A549 (cell line): Measurements from ENCODE around the gene SH3RF3. TPM values are rescaled to one million over a fixed set of nuclear protein-coding genes. Genes with fewer than 3 reads are reported as not detected.

ENCODE experiments used
- ATAC-seq, 2 experiments: fragments of 200-7000 bp in 1 of 2; fragments of >200 bp in 1 of 2; cut with Nextera tagmentation in 1 of 2; cut with Tn5 transposase in 1 of 2; 3 replicates each; pipeline versions ENCODE4 v1.8.0 to v1.9.1; 2018 to 2020; ENCODE audit warnings: mild to moderate bottlenecking in 1 of 2, moderate library complexity in 1 of 2
- CTCF ChIA-PET: fragments of 300-600 bp; sonication (Branson Sonifier 250); formaldehyde crosslinking; extraction: SDS; loops from one replicate; lab custom pipeline; 2021; ENCODE audit warnings: antibody characterized with exemption, inconsistent platforms; lab: Yijun Ruan, JAX
- POLR2A ChIA-PET: fragments of 350-600 bp; formaldehyde crosslinking; extraction: SDS; loops from one replicate; lab custom pipeline; 2021; ENCODE audit warnings: antibody characterized with exemption, inconsistent platforms; lab: Yijun Ruan, JAX
- DNase-seq, 2 experiments: peaks; one replicate each; pipeline versions ENCODE4 v3.0.0 to v3.0.0-alpha.2; 2011 to 2016; ENCODE audit warnings: low read depth in 1 of 2, low spot score in 1 of 2
- FAIRE-seq: peaks from 2 replicates; lab custom pipeline; 2011; peaks lifted over from hg19 to GRCh38; lab: Jason Lieb, UNC
- H3K27ac ChIP-seq, 2 experiments: fragments of >200 bp; sonication (Bioruptor Twin); formaldehyde crosslinking; 3 replicates each; pipeline ENCODE4 v1.5.1; 2016 to 2017
- H3K4me1 ChIP-seq: fragments of >200 bp; sonication (Bioruptor Twin); formaldehyde crosslinking; 3 replicates; pipeline ENCODE4 v1.6.1; 2016
- H3K4me2 ChIP-seq: fragments of >200 bp; sonication (Bioruptor Twin); formaldehyde crosslinking; 3 replicates; pipeline ENCODE4 v1.6.1; 2016
- H3K4me3 ChIP-seq: fragments of >200 bp; sonication (Bioruptor Twin); formaldehyde crosslinking; 3 replicates; pipeline ENCODE4 v1.5.1; 2016
- H3K9me3 ChIP-seq: fragments of >200 bp; sonication (Bioruptor Twin); formaldehyde crosslinking; 3 replicates; pipeline ENCODE4 v1.6.1; 2016
- BCL3 ChIP-seq: fragments of >200 bp; sonication (Bioruptor Twin); formaldehyde crosslinking; IDR thresholded peaks from 3 replicates; pipeline ENCODE4 v1.6.1; 2016
- CBX2 ChIP-seq: fragments of 200-600 bp; sonication (generic); IDR thresholded peaks from 2 replicates; pipeline ENCODE4 v1.6.1; 2016; ENCODE audit warnings: low read depth, mild to moderate bottlenecking, borderline replicate concordance
- CBX8 ChIP-seq: fragments of 200-600 bp; sonication (generic); IDR thresholded peaks from 2 replicates; pipeline ENCODE4 v1.6.1; 2016
- CHD2 ChIP-seq: fragments of 150-350 bp; IDR thresholded peaks from 2 replicates; pipeline ENCODE4 v1.6.1; 2014; ENCODE audit warnings: low read length; ENCODE audit not compliant: partially characterized antibody
- E2F6 ChIP-seq: IDR thresholded peaks from 2 replicates; pipeline ENCODE4 v1.6.1; 2012; ENCODE audit warnings: low read depth, borderline replicate concordance
- EHF ChIP-seq: fragments of 250-450 bp; sonication (Bioruptor Pico); IDR thresholded peaks from 2 replicates; pipeline ENCODE4 v1.5.0; 2020; ENCODE audit warnings: mild to moderate bottlenecking
- EHMT2 ChIP-seq: fragments of 200-600 bp; sonication (generic); IDR thresholded peaks from 2 replicates; pipeline ENCODE4 v1.6.1; 2016; ENCODE audit warnings: antibody characterized with exemption, low read depth, mild to moderate bottlenecking, moderate library complexity
- ELK1 ChIP-seq: fragments of 150-350 bp; IDR thresholded peaks from 2 replicates; pipeline ENCODE4 v1.6.1; 2014; ENCODE audit warnings: low read depth, mild to moderate bottlenecking, low read length
- EP300 ChIP-seq, 2 experiments: fragments of >200 bp; sonication (Bioruptor Twin); formaldehyde crosslinking; IDR thresholded peaks; 2 replicates in 1 of 2; 3 replicates in 1 of 2; pipeline ENCODE4 v1.6.1; 2016 to 2017
- FOSB ChIP-seq: fragments of 250-450 bp; sonication (Bioruptor Pico); IDR thresholded peaks from 2 replicates; pipeline ENCODE4 v1.5.0; 2020; ENCODE audit warnings: mild to moderate bottlenecking, moderate library complexity
- FOXS1 ChIP-seq: fragments of 250-450 bp; sonication (Bioruptor Pico); IDR thresholded peaks from 2 replicates; pipeline ENCODE4 v1.5.0; 2020; ENCODE audit warnings: mild to moderate bottlenecking, moderate library complexity
- GATA3 ChIP-seq: IDR thresholded peaks from 2 replicates; pipeline ENCODE4 v1.6.1; 2012; ENCODE audit warnings: borderline replicate concordance
- HEYL ChIP-seq: fragments of 250-450 bp; sonication (Bioruptor Pico); IDR thresholded peaks from 2 replicates; pipeline ENCODE4 v1.8.0; 2021; ENCODE audit warnings: mild to moderate bottlenecking, moderate library complexity
- HMGXB4 ChIP-seq: fragments of 250-450 bp; sonication (Bioruptor Pico); IDR thresholded peaks from 2 replicates; pipeline ENCODE4 v1.5.0; 2021; ENCODE audit warnings: mild to moderate bottlenecking, moderate library complexity, borderline replicate concordance
- HOXA7 ChIP-seq: fragments of 250-450 bp; sonication (Bioruptor Pico); IDR thresholded peaks from 2 replicates; pipeline ENCODE4 v1.5.0; 2020; ENCODE audit warnings: mild to moderate bottlenecking, moderate library complexity
- JUN ChIP-seq, 2 experiments: fragments of >200 bp; sonication (Bioruptor Twin); formaldehyde crosslinking; IDR thresholded peaks; 2 replicates in 1 of 2; 3 replicates in 1 of 2; pipeline ENCODE4 v1.6.1; 2016 to 2017
- MYC ChIP-seq: IDR thresholded peaks from 2 replicates; pipeline ENCODE4 v1.6.1; 2012; ENCODE audit warnings: mild to moderate bottlenecking, inconsistent platforms, low read length, improper control_type of control experiment, borderline replicate concordance
- NFE2L2 ChIP-seq: fragments of 150-350 bp; conservative IDR thresholded peaks from 2 replicates; pipeline ENCODE4 v1.6.1; 2014; ENCODE audit warnings: low read length
- NPAS2 ChIP-seq: fragments of 250-450 bp; sonication (Bioruptor Pico); IDR thresholded peaks from 2 replicates; pipeline ENCODE4 v1.8.0; 2022; ENCODE audit warnings: mild to moderate bottlenecking, moderate library complexity, borderline replicate concordance
- PBX3 ChIP-seq: IDR thresholded peaks from 2 replicates; pipeline ENCODE4 v1.6.1; 2012
- RARB ChIP-seq: fragments of 250-450 bp; sonication (Bioruptor Pico); IDR thresholded peaks from 2 replicates; pipeline ENCODE4 v1.8.0; 2021; ENCODE audit warnings: mild to moderate bottlenecking, moderate library complexity
- SREBF2 ChIP-seq: fragments of 450-650 bp; IDR thresholded peaks from 2 replicates; pipeline ENCODE4 v1.6.1; 2014; ENCODE audit warnings: mild to moderate bottlenecking, moderate library complexity
- TFCP2L1 ChIP-seq: fragments of 250-450 bp; sonication (Bioruptor Pico); IDR thresholded peaks from 2 replicates; pipeline ENCODE4 v1.5.0; 2021; ENCODE audit warnings: mild to moderate bottlenecking
- TP53 ChIP-seq: fragments of 250-450 bp; sonication (Bioruptor Pico); IDR thresholded peaks from 2 replicates; pipeline ENCODE4 v1.5.0; 2021; ENCODE audit warnings: mild to moderate bottlenecking, moderate library complexity
- ZC3H11A ChIP-seq: fragments of 450-650 bp; IDR thresholded peaks from 2 replicates; pipeline ENCODE4 v1.6.1; 2014; ENCODE audit warnings: antibody characterized with exemption, mild to moderate bottlenecking
- ZFP36 ChIP-seq: fragments of 450-650 bp; IDR thresholded peaks from 2 replicates; pipeline ENCODE4 v1.6.1; 2014; ENCODE audit warnings: borderline replicate concordance; ENCODE audit not compliant: partially characterized antibody
- WGBS: methylation state at CpG from one replicate; pipeline ENCODE4 v1.1.6; 2017; ENCODE audit errors: missing lambda C conversion rate; 5-methylcytosine and 5-hydroxymethylcytosine counted together
- polyA plus RNA-seq, 4 experiments: library from polyadenylated mRNA; depleted of rRNA in 3 of 4; stranded (reverse); fragments of >200 nt; fragmentation: RNase III in 1 of 4; extraction: RNeasy Plus Mini Kit Qiagen cat#74134 plus additional on column Dnase treatment in 1 of 4; gene quantifications; 2 replicates in 3 of 4; 3 replicates in 1 of 4; pipeline ENCODE4 v1.2.3, GENCODE V29; 2011 to 2017

The SH3RF3 gene
- polyA plus RNA-seq, 2 of the 4 experiments (the other 2 are of a cell fraction): 0.04 to 0.21 TPM

GRCh38 chr2:109348190-109348589 lies 219.2 kb downstream of the SH3RF3 start:
- Histone ChIP-seq H3K4me1 (no peaks in the 10 kb centered on the region), H3K4me3 (no peak overlapping the region), H3K4me2 (no peak overlapping the region), H3K9me3 (no peaks in the 10 kb centered on the region), H3K27ac (no peak overlapping the region)
- 47% methylated on average over 1 of the region's 3 CpGs for WGBS
- no peak for TF ChIP-seq PBX3
- no peak for TF ChIP-seq HMGXB4 (CRISPR knock-in tag)
- TF ChIP-seq E2F6: no peak
- TF ChIP-seq EP300 (IDR thresholded peaks at IDR 0.05): no peak
- no peak for TF ChIP-seq SREBF2
- TF ChIP-seq CHD2: no peak
- TF ChIP-seq BCL3: no peak
- no peak for TF ChIP-seq TFCP2L1 (CRISPR knock-in tag)
- no peak for TF ChIP-seq HEYL
- TF ChIP-seq FOSB (CRISPR knock-in tag): no peak
- no peak for TF ChIP-seq FOXS1 (CRISPR knock-in tag)
- TF ChIP-seq GATA3: no peak
- no peak for TF ChIP-seq NFE2L2
- no peak for TF ChIP-seq MYC
- TF ChIP-seq CBX2: no peak
- TF ChIP-seq ZFP36: no peak
- FAIRE-seq (no peak), ATAC-seq (no peak), DNase-seq (no peak)
- CTCF ChIA-PET: no interaction called here
- POLR2A ChIA-PET: no interaction called here

GRCh38 chr2:109348671-109349502 lies 219.9 kb downstream of the SH3RF3 start:
- ATAC-seq: no peak
- 57% methylated on average over 13 of the region's 13 CpGs for WGBS
- FAIRE-seq: no peak

More at GRCh38 chr2:109348671-109349502, 219.9 kb downstream of the SH3RF3 start:
- no peaks in the 10 kb centered on the region for H3K9me3 ChIP-seq
- ChIA-PET POLR2A (no interaction called here), CTCF (no interaction called here)
- H3K4me2 ChIP-seq: no peak overlapping the region
- TF ChIP-seq CBX8 (no peak), ZC3H11A (no peak), RARB (CRISPR knock-in tag) (no peak), ELK1 (no peak), EHF (CRISPR knock-in tag) (no peak), HOXA7 (no peak), CBX2 (no peak), PBX3 (no peak), EHMT2 (no peak), JUN (IDR thresholded peaks at IDR 0.05) (no peak), NPAS2 (no peak), TP53 (CRISPR knock-in tag) (no peak), SREBF2 (no peak)
- H3K4me3 ChIP-seq: no peak overlapping the region
- no peak for DNase-seq
- no peak overlapping the region for H3K27ac ChIP-seq
- H3K4me1 ChIP-seq: no peaks in the 10 kb centered on the region
